ENCODE measurements around the gene SYCP2L. TPM values are rescaled to one million over a fixed set of nuclear protein-coding genes. Genes with fewer than 3 reads are reported as not detected.

SYCP2L gene
- total RNA-seq (1 to 10 TPM; 1.1 to 1.9 (median 1.4) TPM), polyA plus RNA-seq (1 to 10 TPM; 1.1 to 2.3 TPM)

DNA sequence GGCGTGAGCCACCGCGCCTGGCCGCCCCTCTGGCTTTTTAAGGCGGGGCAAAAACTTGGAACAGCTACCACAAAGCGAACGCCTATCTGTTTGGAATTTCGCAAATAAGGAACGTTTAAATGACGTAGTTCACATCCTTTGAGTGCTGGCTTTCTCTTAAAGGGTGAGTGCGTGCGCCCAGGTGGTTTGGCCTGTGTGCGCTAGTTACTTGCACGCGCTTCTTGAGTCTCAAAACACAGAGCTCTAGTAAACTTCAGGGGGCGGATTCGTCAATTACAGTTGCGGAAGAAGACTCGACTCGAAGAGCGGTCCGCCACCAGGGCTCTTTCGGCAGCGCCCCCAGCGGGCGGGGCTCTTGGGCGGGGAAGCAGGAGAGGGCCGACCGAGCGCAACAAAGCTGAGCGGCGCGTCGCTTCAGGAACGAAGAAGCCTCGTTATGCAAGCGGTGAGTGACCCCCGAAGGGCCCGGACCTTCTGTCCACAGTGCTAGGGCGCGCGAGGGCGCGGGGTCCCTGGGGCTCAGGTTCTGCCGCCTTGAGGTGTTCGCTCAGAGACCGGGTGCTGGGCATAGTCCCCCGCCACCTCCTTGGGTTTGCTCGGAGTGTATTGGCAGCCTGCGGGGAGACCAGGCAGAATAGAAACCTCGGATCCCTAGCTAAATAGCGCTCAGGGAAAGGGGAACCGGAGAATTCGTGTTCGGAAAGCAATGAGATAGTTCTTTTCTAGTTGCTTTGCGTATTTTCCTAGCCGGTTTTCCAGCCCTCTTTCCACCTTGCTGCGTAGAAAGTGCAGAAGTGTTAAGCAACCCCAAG is at the start of gene SYCP2L:
Gene SYCP2L, plus strand, starts transcription at position 362 of the 812 bp plus-strand sequence. Its CDS starts 75 bp downstream, at position 437.
- Histone ChIP-seq H3K36me3 (no peaks in the 10 kb centered on the region), H3K27me3 (peaks cover 4 to 39% (median 12%) of the 10 kb centered on the region in 4 donors), H3K9me3 (no peaks in the 10 kb centered on the region), H3K27ac (no peak within 1 kb of the TSS), H3K4me1 (peaks cover 0 to 4% (median 0%) of the 10 kb centered on the region in 3 donors), H3K4me3 (peak within 1 kb of the TSS; percentile 18 to 46 (median 28))
- TF ChIP-seq, protein P1, sequence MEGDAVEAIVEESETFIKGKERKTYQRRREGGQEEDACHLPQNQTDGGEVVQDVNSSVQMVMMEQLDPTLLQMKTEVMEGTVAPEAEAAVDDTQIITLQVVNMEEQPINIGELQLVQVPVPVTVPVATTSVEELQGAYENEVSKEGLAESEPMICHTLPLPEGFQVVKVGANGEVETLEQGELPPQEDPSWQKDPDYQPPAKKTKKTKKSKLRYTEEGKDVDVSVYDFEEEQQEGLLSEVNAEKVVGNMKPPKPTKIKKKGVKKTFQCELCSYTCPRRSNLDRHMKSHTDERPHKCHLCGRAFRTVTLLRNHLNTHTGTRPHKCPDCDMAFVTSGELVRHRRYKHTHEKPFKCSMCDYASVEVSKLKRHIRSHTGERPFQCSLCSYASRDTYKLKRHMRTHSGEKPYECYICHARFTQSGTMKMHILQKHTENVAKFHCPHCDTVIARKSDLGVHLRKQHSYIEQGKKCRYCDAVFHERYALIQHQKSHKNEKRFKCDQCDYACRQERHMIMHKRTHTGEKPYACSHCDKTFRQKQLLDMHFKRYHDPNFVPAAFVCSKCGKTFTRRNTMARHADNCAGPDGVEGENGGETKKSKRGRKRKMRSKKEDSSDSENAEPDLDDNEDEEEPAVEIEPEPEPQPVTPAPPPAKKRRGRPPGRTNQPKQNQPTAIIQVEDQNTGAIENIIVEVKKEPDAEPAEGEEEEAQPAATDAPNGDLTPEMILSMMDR (IDR thresholded peaks at IDR 0.05), result no peak
- ATAC-seq, result peak; percentile 64 to 88 (median 80)
- FAIRE-seq, result no peak
- 3% methylated on average over 57 to 58 of the region's 58 CpGs for WGBS, 2 donors
- peak in 5 of 6 donors; percentile 30 to 69 (median 56) for DNase-seq
- intact Hi-C loops (cut with DNase I), result no loop called here

DNA sequence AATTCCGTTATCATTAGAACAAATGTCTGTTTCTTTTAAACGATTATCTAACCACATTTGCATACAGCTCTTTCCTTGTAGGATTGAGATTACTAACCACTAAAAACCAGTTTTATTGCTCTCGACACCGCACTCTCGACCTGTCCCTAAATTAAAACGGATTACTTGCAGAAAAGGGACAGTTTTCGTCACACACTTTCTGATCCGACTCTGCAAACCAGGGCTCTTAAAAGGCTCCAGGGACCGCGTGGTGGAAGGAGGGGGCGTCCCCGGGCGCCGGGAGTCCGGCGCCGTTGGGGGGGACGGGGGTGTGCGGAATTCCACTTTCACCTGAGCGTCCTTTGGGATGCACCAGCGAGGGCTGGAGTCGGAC is 49.2 kb upstream of the SYCP2L start:
- Histone ChIP-seq H3K27me3 (no peaks in the 10 kb centered on the region), H3K9me3 (no peaks in the 10 kb centered on the region), H3K36me3 (no peaks in the 10 kb centered on the region), H3K4me1 (peaks cover 0 to 4% (median 0%) of the 10 kb centered on the region in 3 donors), H3K27ac (peak overlapping the region; percentile 86 to 91 (median 88)), H3K4me3 (peak overlapping the region; percentile 39 to 65 (median 58))
- intact Hi-C loops (cut with DNase I), result no loop called here
- ATAC-seq, result peak in 3 of 4 donors; percentile 16 to 41 (median 36)
- peak in 1 of 6 donors; percentile 61 for DNase-seq
- WGBS, 2 donors, result 0 to 1% methylated on average over 22 of the region's 22 CpGs
- TF ChIP-seq, protein P1 (IDR thresholded peaks at IDR 0.05), result no peak
- FAIRE-seq, result no peak

DNA sequence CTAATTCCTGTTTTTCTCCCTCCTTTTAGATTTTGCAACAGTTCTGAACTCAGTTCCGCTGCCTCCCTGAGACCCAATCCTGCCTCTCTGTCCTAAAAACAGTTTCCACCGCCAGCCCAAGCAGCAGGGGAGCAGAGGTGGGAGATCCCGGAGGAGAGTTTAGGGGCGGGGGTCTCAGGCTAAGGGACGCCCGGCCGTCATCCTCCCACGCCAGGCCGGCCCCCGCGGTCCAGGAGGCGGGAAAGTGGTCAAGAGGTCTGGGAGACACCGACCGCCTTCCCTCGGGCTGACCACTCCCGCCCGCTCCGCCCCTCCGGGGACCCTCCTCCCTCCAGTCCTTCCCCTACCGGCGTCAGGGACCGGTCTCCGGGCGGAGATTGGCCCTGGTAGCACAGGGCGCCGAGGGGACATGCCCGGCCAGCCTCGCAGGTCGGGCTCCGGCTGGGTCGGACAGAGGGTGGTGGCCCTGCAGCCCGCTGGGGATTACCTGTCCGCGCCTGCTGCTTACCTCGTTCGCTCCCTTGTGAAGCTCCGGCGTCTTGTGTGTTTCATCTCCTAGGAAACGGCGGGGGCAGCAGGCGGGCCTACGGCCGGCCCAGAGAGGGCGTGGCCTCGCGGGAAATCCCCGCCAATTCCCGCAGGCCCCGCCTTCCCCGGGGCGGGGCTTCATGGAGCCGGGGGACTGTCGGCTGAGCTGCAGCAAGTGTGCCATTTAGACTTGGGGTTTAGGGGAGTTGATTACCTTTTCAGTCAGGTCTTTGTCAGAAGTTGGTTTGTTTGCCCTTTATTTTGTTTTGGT is 48.7 kb upstream of the SYCP2L start, which contains the start of gene MAK:
Gene MAK, minus strand, starts transcription at position 545 of the 799 bp plus-strand sequence. CDS start 7,891 bp downstream, outside the sequence.
- WGBS, 2 donors, result 0% methylated on average over 50 to 53 of the region's 53 CpGs
- intact Hi-C loops (cut with DNase I), result no loop called here

DNA sequence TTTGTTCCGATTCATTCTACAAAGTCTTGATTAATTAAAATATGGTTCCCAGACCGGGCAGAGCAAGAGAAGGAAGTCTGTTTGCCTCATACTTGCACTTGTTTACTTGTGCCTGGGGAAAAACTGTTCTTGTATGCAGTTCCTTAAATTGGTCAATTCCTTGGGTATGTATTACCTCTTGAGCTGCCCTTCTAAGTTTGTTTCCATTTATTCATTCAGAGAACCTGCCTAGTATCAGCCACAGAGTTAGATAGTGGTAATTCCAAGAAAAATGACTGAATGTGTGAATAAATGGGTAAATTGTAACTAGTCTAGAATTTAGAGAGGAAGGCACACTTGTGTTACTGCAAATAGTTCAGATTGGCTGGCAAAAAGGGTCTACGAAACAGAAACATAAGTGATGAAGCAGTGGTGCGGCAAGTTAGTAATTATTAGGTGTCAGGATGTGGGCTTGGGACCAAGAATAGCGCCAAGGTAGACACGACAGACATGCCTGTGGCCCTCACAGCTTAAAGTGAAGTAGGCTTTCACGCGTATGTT is 48.0 kb upstream of the SYCP2L start:
- TF ChIP-seq, protein P1 (IDR thresholded peaks at IDR 0.05), result no peak
- peak overlapping the region; percentile 86 to 91 (median 88) for H3K27ac ChIP-seq
- FAIRE-seq (no peak), DNase-seq (no peak), ATAC-seq (peak; percentile 28 to 56 (median 38))
- no peaks in the 10 kb centered on the region for H3K36me3 ChIP-seq
- H3K9me3 ChIP-seq, result no peaks in the 10 kb centered on the region
- H3K4me3 ChIP-seq, result peak overlapping the region; percentile 39 to 65 (median 58)
- H3K4me1 ChIP-seq, result peaks cover 0 to 4% (median 0%) of the 10 kb centered on the region in 3 donors
- WGBS, 2 donors, result 49 to 58% methylated on average over 8 of the region's 8 CpGs
- intact Hi-C loops (cut with DNase I), result no loop called here
- no peaks in the 10 kb centered on the region for H3K27me3 ChIP-seq

More for the DNA sequence above, 48.7 kb upstream of the SYCP2L start, which contains the start of gene MAK:
- H3K36me3 ChIP-seq, result no peaks in the 10 kb centered on the region
- H3K9me3 ChIP-seq, result no peaks in the 10 kb centered on the region
- DNase-seq (peak; percentile 89 to 95 (median 92)), ATAC-seq (peak; percentile 94 to 98 (median 96)), FAIRE-seq (peak; percentile 47)
- no peaks in the 10 kb centered on the region for H3K27me3 ChIP-seq
- H3K27ac ChIP-seq, result peak within 1 kb of the TSS; percentile 86 to 91 (median 88)
- H3K4me3 ChIP-seq, result peak within 1 kb of the TSS; percentile 39 to 65 (median 58)
- H3K4me1 ChIP-seq, result peaks cover 0 to 4% (median 0%) of the 10 kb centered on the region in 3 donors
- TF ChIP-seq, protein P1 (IDR thresholded peaks at IDR 0.05), result no peak

All from pancreas (tissue), 10 donors.